Ovary (tissue), 9 donors: ENCODE measurements around the gene GNG4. TPM values are rescaled to one million over a fixed set of nuclear protein-coding genes. Genes with fewer than 3 reads are reported as not detected.
"Not testable (repeated sequence)": the region's sequence is repeated elsewhere in the genome, so short reads cannot be mapped to it uniquely, and the experiment has no call there.

Experiments
- DNase-seq, 5 donors: peaks; one replicate each; pipeline ENCODE4 v3.0.0-alpha.2; 2019 to 2020
- H3K27ac ChIP-seq, 2 donors: fragments of 200-600 bp; one replicate each; pipeline versions ENCODE4 v1.5.1 to v1.8.0; 2019 to 2022
- H3K27me3 ChIP-seq: fragments of 200-600 bp; one replicate; pipeline ENCODE4 v1.8.0; 2022
- H3K36me3 ChIP-seq: fragments of 200-600 bp; sonication (generic); one replicate; pipeline ENCODE4 v1.5.1; 2019
- H3K4me1 ChIP-seq: one replicate; pipeline ENCODE4 v1.8.1; 2013; ENCODE audit warnings: mild to moderate bottlenecking, moderate library complexity; ENCODE audit not compliant: insufficient read depth
- H3K4me3 ChIP-seq: fragments of 200-600 bp; sonication (generic); one replicate; pipeline ENCODE4 v1.5.1; 2017
- H3K9me3 ChIP-seq, 2 donors: fragments of 200-600 bp in 1 of 2; sonication (generic) in 1 of 2; one replicate each; pipeline versions ENCODE4 v1.5.1 to v1.8.1; 2013 to 2019; ENCODE audit warnings: mild to moderate bottlenecking in 1 of 2, moderate library complexity in 1 of 2
- CTCF ChIP-seq, 3 donors: fragments of 450-650 bp in 2 of 3; fragments of 200-600 bp in 1 of 3; IDR thresholded peaks; one replicate each; pipeline versions ENCODE4 v1.5.1 to v1.8.0; 2016 to 2022; ENCODE audit warnings: antibody characterized with exemption in 3 of 3, mild to moderate bottlenecking in 1 of 3
- EP300 ChIP-seq: sonication (generic); formaldehyde crosslinking; IDR thresholded peaks from one replicate; pipeline ENCODE4 v1.6.1; 2017; ENCODE audit warnings: antibody characterized with exemption
- POLR2A ChIP-seq: fragments of 450-650 bp; IDR thresholded peaks from one replicate; pipeline ENCODE4 v1.6.1; 2017; ENCODE audit warnings: antibody characterized with exemption, mild to moderate bottlenecking, moderate library complexity
- WGBS, 3 donors: extraction: QIAGEN DNeasy Blood & Tissue Kit in 1 of 3; methylation state at CpG; one replicate each; pipeline versions ENCODE4 v1.1.5 to v1.1.7; 2013 to 2017; 5-methylcytosine and 5-hydroxymethylcytosine counted together
- intact Hi-C, 4 donors: fragments of 100-400 bp; cut with DNase I; formaldehyde crosslinking; loops; one replicate each; pipeline versions ENCODE4 v1.11.0 to v1.15.1; 2022 to 2023
- polyA plus RNA-seq, 2 donors: library from polyadenylated mRNA; stranded (reverse); fragments of 200-250 nt in 1 of 2; fragments of 350-450 nt in 1 of 2; fragmentation: Illumina TruSeq in 1 of 2; extraction: RNeasy Lipid Tissue Mini Kit (QIAGEN cat#74804) in 1 of 2; gene quantifications; one replicate each; pipeline ENCODE4 v1.2.3, GENCODE V29; 2013 to 2014
- total RNA-seq, 7 donors: library from RNA; depleted of rRNA in 2 of 7; stranded (reverse); fragments of >200 nt in 2 of 7; fragmentation: NEBNext Ultra II Directional in 3 of 7; extraction: Animal tissue kit (Norgen Biotek cat#: 25700) in 3 of 7; gene quantifications; one replicate each; pipeline versions ENCODE4 v1.1.0 to v1.2.4, GENCODE V29; 2016 to 2023
- donor health status: DM: no; HTN: no; CAD: no; lungs with moderate emphysema.
- donor health status: DM: no; HTN: no; CAD: no.
- donor health status: Bipolar disorder and iron deficiency.
- donor health status: DM: yes; HTN: yes; CAD: no.
- donor health status: DM: no; HTN: no; CAD: no.
- donor health status: DM: yes; HTN: yes; CAD: no.

Gene GNG4
- total and polyA plus RNA-seq, 9 donors, result 14.2 to 62.4 (median 32.1) TPM

GRCh38 chr1:235552146-235552716, 97.4 kb downstream of the GNG4 start:
- Histone ChIP-seq H3K9me3 (no peaks in the 10 kb centered on the region), H3K4me1 (no peaks in the 10 kb centered on the region), H3K27ac (no peak overlapping the region), H3K27me3 (no peaks in the 10 kb centered on the region), H3K4me3 (no peak overlapping the region), H3K36me3 (no peaks in the 10 kb centered on the region)
- intact Hi-C loops, result no loop called here
- no peak for TF ChIP-seq CTCF (IDR thresholded peaks at IDR 0.05)
- no peak for TF ChIP-seq POLR2A
- no peak for TF ChIP-seq EP300
- no peak for DNase-seq
- WGBS, 3 donors, result 79 to 81% (median 80%) methylated on average over 10 of the region's 10 CpGs

- DNase-seq, result no peak
- 72 to 86% (median 84%) methylated on average over 13 of the region's 13 CpGs for WGBS, 3 donors
- Histone ChIP-seq H3K36me3 (no peaks in the 10 kb centered on the region), H3K4me1 (no peaks in the 10 kb centered on the region), H3K4me3 (no peak overlapping the region), H3K27me3 (no peaks in the 10 kb centered on the region), H3K27ac (no peak overlapping the region), H3K9me3 (no peaks in the 10 kb centered on the region)
- intact Hi-C loops, result no loop called here
- TF ChIP-seq POLR2A (no peak), EP300 (no peak), CTCF (IDR thresholded peaks at IDR 0.05) (no peak)
Observed at GRCh38 chr1:235549351-235550139, 100.0 kb downstream of the GNG4 start.

GRCh38 chr1:235546369-235547155, 103.0 kb downstream of the GNG4 start:
- H3K36me3 ChIP-seq, intact Hi-C loops, H3K9me3 ChIP-seq, H3K4me1 ChIP-seq, H3K27me3 ChIP-seq, DNase-seq, H3K4me3 ChIP-seq, H3K27ac ChIP-seq: not testable (repeated sequence)
- WGBS, 3 donors, result 58 to 60% (median 59%) methylated on average over 10 of the region's 10 CpGs

- H3K4me1 ChIP-seq, result no peaks in the 10 kb centered on the region
- no peaks in the 10 kb centered on the region for H3K36me3 ChIP-seq
- intact Hi-C loops, result no loop called here
- H3K27ac ChIP-seq, result no peak overlapping the region
- H3K9me3 ChIP-seq, result no peaks in the 10 kb centered on the region
- WGBS, 3 donors, result 90 to 92% (median 90%) methylated on average over 9 of the region's 9 CpGs
- no peak overlapping the region for H3K4me3 ChIP-seq
- TF ChIP-seq CTCF (IDR thresholded peaks at IDR 0.05) (no peak), POLR2A (no peak), EP300 (no peak)
- DNase-seq, result no peak
- no peaks in the 10 kb centered on the region for H3K27me3 ChIP-seq
Observed at GRCh38 chr1:235545292-235545930, 104.2 kb downstream of the GNG4 start.

- H3K4me1 ChIP-seq, H3K36me3 ChIP-seq, H3K27ac ChIP-seq, intact Hi-C loops, H3K9me3 ChIP-seq, H3K4me3 ChIP-seq, DNase-seq, H3K27me3 ChIP-seq: not testable (repeated sequence)
- WGBS, 3 donors, result 72 to 82% (median 72%) methylated on average over 7 of the region's 7 CpGs
Observed at GRCh38 chr1:235542845-235543244, 106.7 kb downstream of the GNG4 start.
